GM12892 (cell line): ENCODE data around the gene SMARCA2.

Source experiments
- POLR2A ChIP-seq: IDR thresholded peaks from 2 replicates; pipeline ENCODE4 v1.6.1; 2011; ENCODE audit warnings: low read depth, low read length, control low read depth
- POLR2AphosphoS5 ChIP-seq: IDR thresholded peaks from 2 replicates; pipeline ENCODE4 v1.6.1; 2011; ENCODE audit warnings: low read depth, low read length, control low read depth
- TAF1 ChIP-seq: IDR thresholded peaks from 2 replicates; pipeline ENCODE4 v1.6.1; 2011; ENCODE audit warnings: low read depth, mild to moderate bottlenecking, control low read depth, low read length, borderline replicate concordance

- no peak for TF ChIP-seq POLR2A
- 0 out of 2 replicates have a peak, but pooled peaks have one; percentile 24 for TF ChIP-seq POLR2AphosphoS5
- TF ChIP-seq TAF1: 0 out of 2 replicates have a peak, but pooled peaks have one; percentile 26
These were observed 39.0 kb downstream of the SMARCA2 start for GRCh38 chr9:2053883-2054845.
